ENCODE data around the gene PSMD1.

DNA sequence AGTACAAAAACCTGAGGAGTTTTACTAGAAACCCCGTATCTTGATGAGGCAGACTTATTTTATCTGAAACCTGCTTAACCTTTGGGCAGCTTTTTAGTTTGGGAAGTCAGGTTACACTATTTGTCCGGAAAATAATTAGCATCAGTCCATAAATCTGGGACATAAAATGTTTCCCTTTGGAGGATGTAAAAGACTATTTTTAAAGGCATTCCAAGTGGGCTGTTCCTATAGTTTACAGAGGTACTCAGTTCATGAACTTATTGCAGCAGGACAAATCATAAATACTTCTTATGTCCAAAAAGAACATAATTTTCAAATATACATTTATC, 61.9 kb downstream of the PSMD1 start:
- no peak for TF ChIP-seq FOXM1 (IDR thresholded peaks at IDR 0.05; ENCODE audit: borderline replicate concordance, low read depth)
- no peak for TF ChIP-seq NFIC (IDR thresholded peaks at IDR 0.05)
- no peak for TF ChIP-seq RAD21 (IDR thresholded peaks at IDR 0.05; ENCODE audit: low read depth)
- TF ChIP-seq TAF1 (IDR thresholded peaks at IDR 0.05; ENCODE audit: low read depth): no peak
